ENCODE measurements around the gene TLE6. TPM values are rescaled to one million over a fixed set of nuclear protein-coding genes. Genes with fewer than 3 reads are reported as not detected.

TLE6 gene
- total and polyA plus RNA-seq, 2 experiments from 2014 or later: 35.4 to 42.8 TPM

DNA sequence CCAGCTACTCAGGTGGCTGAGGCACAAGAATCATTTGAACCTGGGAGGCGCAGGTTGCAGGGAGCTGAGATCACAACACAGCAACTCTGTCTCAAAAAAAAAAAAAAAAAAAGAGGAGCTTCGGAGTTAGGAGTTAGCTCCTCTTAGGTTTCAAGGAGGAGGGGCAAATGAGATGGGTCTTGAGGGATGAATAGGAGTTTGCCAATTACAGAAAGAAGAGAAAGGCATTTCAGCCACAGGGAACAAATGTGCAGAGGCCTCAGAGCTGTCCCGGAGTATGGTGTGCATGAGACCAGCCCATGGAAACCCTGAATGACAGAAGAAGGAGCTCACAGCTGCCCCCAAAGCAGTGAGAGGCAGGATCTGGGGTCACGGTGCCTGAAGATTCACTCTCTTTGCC, 27.2 kb downstream of the TLE6 start:
- Histone ChIP-seq H3K4me1 (ENCODE audit: low read depth) (no peaks in the 10 kb centered on the region), H3K36me3 (peaks cover 20% of the 10 kb centered on the region), H3K27ac (no peak overlapping the region), H3K4me3 (no peak overlapping the region), H3K27me3 (no peaks in the 10 kb centered on the region), H3K9me3 (ENCODE audit: low read depth) (no peaks in the 10 kb centered on the region)
- no peak for TF ChIP-seq CTCF (IDR thresholded peaks at IDR 0.05; ENCODE audit: low read depth, low read length)
- no peak for DNase-seq (ENCODE audit: low read depth in 1 of 2, low spot score in 1 of 2)

DNA sequence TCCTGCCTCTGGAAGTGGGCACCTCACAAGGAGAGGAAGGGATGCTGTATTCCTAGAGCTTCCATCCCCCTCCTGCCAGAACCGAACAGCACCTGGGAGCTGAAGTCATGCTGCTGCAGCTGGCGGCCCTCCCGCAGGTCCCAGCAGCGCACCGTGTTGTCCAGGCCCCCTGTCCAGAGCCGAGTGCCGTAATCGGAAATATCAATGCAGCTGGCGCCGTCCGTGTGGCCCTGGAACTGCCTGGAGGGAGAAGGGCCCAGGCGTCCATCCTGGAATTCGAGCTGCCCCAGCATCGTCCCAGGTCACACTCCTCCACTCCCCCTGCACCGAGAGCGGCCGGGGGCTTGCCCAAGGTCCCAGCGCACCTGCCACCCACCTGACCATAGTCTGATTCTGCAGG, 28.0 kb downstream of the TLE6 start:
- Histone ChIP-seq H3K9me3 (ENCODE audit: low read depth) (no peaks in the 10 kb centered on the region), H3K36me3 (peaks cover 20% of the 10 kb centered on the region), H3K4me3 (no peak overlapping the region), H3K27me3 (no peaks in the 10 kb centered on the region), H3K27ac (no peak overlapping the region), H3K4me1 (ENCODE audit: low read depth) (no peaks in the 10 kb centered on the region)
- DNase-seq (ENCODE audit: low read depth in 1 of 2, low spot score in 1 of 2): no peak
- no peak for TF ChIP-seq CTCF (IDR thresholded peaks at IDR 0.05; ENCODE audit: low read depth, low read length)

- H3K36me3 ChIP-seq: peaks cover 23% of the 10 kb centered on the region
- no peaks in the 10 kb centered on the region for H3K9me3 ChIP-seq (ENCODE audit: low read depth)
- H3K27ac ChIP-seq: no peak overlapping the region
- H3K27me3 ChIP-seq: no peaks in the 10 kb centered on the region
- TF ChIP-seq CTCF (IDR thresholded peaks at IDR 0.05; ENCODE audit: low read depth, low read length): no peak
- H3K4me1 ChIP-seq (ENCODE audit: low read depth): no peaks in the 10 kb centered on the region
- H3K4me3 ChIP-seq: no peak overlapping the region
- no peak for DNase-seq (ENCODE audit: low read depth in 1 of 2, low spot score in 1 of 2)
Measured at GRCh38 chr19:3006075-3006767, 28.9 kb downstream of the TLE6 start.

GRCh38 chr19:3007975-3008374, 30.6 kb downstream of the TLE6 start:
- Histone ChIP-seq H3K9me3 (ENCODE audit: low read depth) (no peaks in the 10 kb centered on the region), H3K27me3 (no peaks in the 10 kb centered on the region), H3K27ac (no peak overlapping the region), H3K4me3 (no peak overlapping the region), H3K4me1 (ENCODE audit: low read depth) (no peaks in the 10 kb centered on the region), H3K36me3 (peaks cover 18% of the 10 kb centered on the region)
- no peak for TF ChIP-seq CTCF (IDR thresholded peaks at IDR 0.05; ENCODE audit: low read depth, low read length)
- no peak for DNase-seq (ENCODE audit: low read depth in 1 of 2, low spot score in 1 of 2)

DNA sequence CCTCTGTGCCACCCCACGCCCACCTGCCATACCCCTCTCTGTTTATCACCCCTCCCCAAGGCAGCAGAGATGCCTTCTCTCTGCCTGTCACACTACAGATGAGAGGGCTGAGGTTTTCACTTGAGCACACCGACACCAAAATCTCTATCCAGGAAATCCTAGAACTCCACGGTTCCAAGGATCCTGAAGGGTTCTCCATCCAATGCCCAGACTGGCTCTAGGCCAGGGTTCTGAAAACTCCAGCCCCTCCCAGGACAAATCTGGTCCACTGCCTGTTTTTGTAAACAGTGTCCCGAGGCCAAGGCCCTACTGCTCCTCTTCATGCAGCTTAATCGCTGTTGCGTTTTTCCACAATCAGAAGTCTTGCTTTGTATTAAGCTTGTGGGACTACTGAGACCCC, 31.6 kb downstream of the TLE6 start:
- Histone ChIP-seq H3K27me3 (no peaks in the 10 kb centered on the region), H3K4me3 (no peak overlapping the region), H3K27ac (no peak overlapping the region), H3K4me1 (ENCODE audit: low read depth) (peaks cover 4% of the 10 kb centered on the region), H3K36me3 (peaks cover 18% of the 10 kb centered on the region), H3K9me3 (ENCODE audit: low read depth) (no peaks in the 10 kb centered on the region)
- no peak for TF ChIP-seq CTCF (IDR thresholded peaks at IDR 0.05; ENCODE audit: low read depth, low read length)
- no peak for DNase-seq (ENCODE audit: low read depth in 1 of 2, low spot score in 1 of 2)
